Measurements from ENCODE around the gene HSPA6.
A peak's percentile ranks its signal among the peaks of the same experiment; 100 is the strongest.

Gene HSPA6

GRCh38 chr1:161494091-161494735, 30.1 kb upstream of the HSPA6 start:
- DNase-seq (ENCODE audit: insufficient read length) (no peak), FAIRE-seq (peak; percentile 53)
- TF ChIP-seq POLR2A (IDR thresholded peaks at IDR 0.05; ENCODE audit: low read depth, low read length) (no peak), POLR2AphosphoS5 (IDR thresholded peaks at IDR 0.05; ENCODE audit: low read depth, low read length) (no peak), TAF1 (IDR thresholded peaks at IDR 0.05; ENCODE audit: borderline replicate concordance, low read depth, low read length) (no peak)

GRCh38 chr1:161495490-161495889, 28.9 kb upstream of the HSPA6 start:
- DNase-seq (ENCODE audit: insufficient read length) (no peak), FAIRE-seq (no peak)
- TF ChIP-seq POLR2A (IDR thresholded peaks at IDR 0.05; ENCODE audit: low read depth, low read length) (no peak), TAF1 (IDR thresholded peaks at IDR 0.05; ENCODE audit: borderline replicate concordance, low read depth, low read length) (no peak), POLR2AphosphoS5 (IDR thresholded peaks at IDR 0.05; ENCODE audit: low read depth, low read length) (no peak)

DNA sequence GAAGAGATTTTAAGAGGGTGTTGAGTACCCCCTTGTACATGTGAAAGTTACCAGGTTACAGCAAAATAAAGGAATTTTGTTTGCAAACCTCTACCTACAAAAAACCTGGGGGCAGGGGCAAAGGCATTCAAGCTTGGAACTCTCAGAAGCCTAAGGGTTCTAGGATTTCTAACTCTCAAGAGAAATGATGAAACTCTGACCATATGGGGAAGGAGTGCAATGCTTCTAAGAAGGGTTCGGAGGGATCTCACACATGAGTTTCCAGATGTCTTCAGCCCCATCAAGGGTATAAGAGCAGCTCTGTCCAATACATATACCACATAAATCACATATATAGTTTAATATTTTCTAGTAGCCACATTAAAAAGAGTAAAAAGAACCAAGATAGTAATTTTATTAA, 26.4 kb upstream of the HSPA6 start:
- FAIRE-seq (no peak), DNase-seq (ENCODE audit: insufficient read length) (no peak)
- no peak for TF ChIP-seq TAF1 (IDR thresholded peaks at IDR 0.05; ENCODE audit: borderline replicate concordance, low read depth, low read length)
- TF ChIP-seq POLR2AphosphoS5 (IDR thresholded peaks at IDR 0.05; ENCODE audit: low read depth, low read length): no peak
- no peak for TF ChIP-seq POLR2A (IDR thresholded peaks at IDR 0.05; ENCODE audit: low read depth, low read length)

DNA sequence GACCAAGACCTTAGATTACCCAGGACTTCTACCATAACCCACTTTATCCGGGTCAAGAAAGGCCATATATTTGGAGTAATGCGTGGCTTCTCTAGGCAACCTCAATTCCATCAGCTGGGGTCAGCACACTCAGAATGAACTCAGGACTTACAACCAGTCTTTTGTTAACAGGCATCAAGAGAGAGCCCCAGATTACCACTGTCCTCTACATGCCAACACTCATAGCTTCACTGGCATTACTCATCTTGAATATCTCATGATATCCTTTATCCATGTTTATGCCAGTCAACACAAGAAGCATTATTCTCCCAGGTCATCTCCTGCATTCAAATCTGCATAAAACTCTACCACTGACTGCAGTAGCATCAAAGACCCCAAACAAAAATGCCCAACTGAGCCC, 25.7 kb upstream of the HSPA6 start:
- no peak for DNase-seq (ENCODE audit: insufficient read length)
- FAIRE-seq: no peak
- TF ChIP-seq TAF1 (IDR thresholded peaks at IDR 0.05; ENCODE audit: borderline replicate concordance, low read depth, low read length): no peak
- TF ChIP-seq POLR2AphosphoS5 (IDR thresholded peaks at IDR 0.05; ENCODE audit: low read depth, low read length): no peak
- no peak for TF ChIP-seq POLR2A (IDR thresholded peaks at IDR 0.05; ENCODE audit: low read depth, low read length)

GRCh38 chr1:161499099-161500039, 25.0 kb upstream of the HSPA6 start:
- TF ChIP-seq POLR2AphosphoS5 (IDR thresholded peaks at IDR 0.05; ENCODE audit: low read depth, low read length) (no peak), TAF1 (IDR thresholded peaks at IDR 0.05; ENCODE audit: borderline replicate concordance, low read depth, low read length) (no peak), POLR2A (IDR thresholded peaks at IDR 0.05; ENCODE audit: low read depth, low read length) (no peak)
- FAIRE-seq (peak; percentile 76), DNase-seq (ENCODE audit: insufficient read length) (no peak)

GRCh38 chr1:161501234-161501633, 23.1 kb upstream of the HSPA6 start:
- FAIRE-seq (no peak), DNase-seq (ENCODE audit: insufficient read length) (no peak)
- TF ChIP-seq POLR2AphosphoS5 (IDR thresholded peaks at IDR 0.05; ENCODE audit: low read depth, low read length) (no peak), TAF1 (IDR thresholded peaks at IDR 0.05; ENCODE audit: borderline replicate concordance, low read depth, low read length) (no peak), POLR2A (IDR thresholded peaks at IDR 0.05; ENCODE audit: low read depth, low read length) (no peak)

- DNase-seq (ENCODE audit: insufficient read length) (no peak), FAIRE-seq (no peak)
- TF ChIP-seq TAF1 (IDR thresholded peaks at IDR 0.05; ENCODE audit: borderline replicate concordance, low read depth, low read length) (no peak), POLR2AphosphoS5 (IDR thresholded peaks at IDR 0.05; ENCODE audit: low read depth, low read length) (no peak), POLR2A (IDR thresholded peaks at IDR 0.05; ENCODE audit: low read depth, low read length) (no peak)
These were observed 22.2 kb upstream of the HSPA6 start for GRCh38 chr1:161502181-161502580.

DNA sequence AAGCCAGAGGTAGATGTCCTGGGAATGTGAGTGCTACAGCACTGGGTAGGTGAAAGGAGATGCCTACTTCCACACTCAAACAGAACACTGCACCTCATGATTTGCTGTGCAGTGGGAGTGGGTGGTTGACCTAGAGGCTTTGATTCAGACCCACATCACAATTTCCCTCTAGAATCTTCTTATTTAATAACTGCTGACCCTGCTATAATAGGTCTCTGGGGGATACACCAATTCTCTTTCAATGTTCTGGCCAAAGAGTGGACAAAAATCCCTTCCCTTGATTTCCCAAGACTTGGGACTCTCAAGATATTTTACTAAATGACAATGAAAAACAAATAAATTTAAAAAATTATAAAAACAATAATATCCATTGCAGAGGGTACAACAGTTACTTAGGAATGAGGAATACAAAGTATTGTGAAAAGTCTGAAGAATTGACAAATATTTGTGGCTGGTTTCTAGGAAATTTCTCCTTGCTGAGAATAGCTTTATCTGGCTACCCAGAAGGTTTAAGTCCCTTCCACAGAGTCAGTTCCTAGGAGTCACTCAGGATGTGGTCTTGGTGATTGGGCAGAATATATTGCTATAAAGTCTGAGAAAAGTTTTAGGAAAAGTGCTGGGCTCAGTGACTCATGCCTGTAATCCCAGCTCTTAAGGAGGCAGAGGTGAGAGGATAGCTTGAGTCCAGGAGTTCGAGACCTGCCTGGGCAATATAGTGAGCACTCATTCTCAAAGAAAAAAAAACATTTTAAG, 21.5 kb upstream of the HSPA6 start:
- DNase-seq (ENCODE audit: insufficient read length) (no peak), FAIRE-seq (no peak)
- TF ChIP-seq TAF1 (IDR thresholded peaks at IDR 0.05; ENCODE audit: borderline replicate concordance, low read depth, low read length) (no peak), POLR2A (IDR thresholded peaks at IDR 0.05; ENCODE audit: low read depth, low read length) (no peak), POLR2AphosphoS5 (IDR thresholded peaks at IDR 0.05; ENCODE audit: low read depth, low read length) (no peak)

DNA sequence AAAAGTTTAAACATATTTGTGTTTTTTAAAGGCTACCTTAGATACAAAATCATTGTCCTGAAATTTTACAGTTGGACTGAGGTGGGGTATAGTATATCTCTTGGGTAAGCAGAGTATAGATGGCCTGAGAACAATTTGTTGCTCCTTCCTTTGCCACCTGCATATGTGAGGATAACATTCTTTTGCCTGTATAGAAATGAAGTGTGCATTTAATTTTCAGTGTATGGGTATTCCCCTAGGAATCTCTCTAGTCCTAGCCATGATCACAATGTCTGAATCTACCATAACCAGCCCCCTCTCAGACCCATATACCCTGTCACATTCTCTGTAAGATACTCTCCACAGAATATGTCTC, 21.0 kb upstream of the HSPA6 start:
- no peak for FAIRE-seq
- TF ChIP-seq TAF1 (IDR thresholded peaks at IDR 0.05; ENCODE audit: borderline replicate concordance, low read depth, low read length): no peak
- no peak for TF ChIP-seq POLR2A (IDR thresholded peaks at IDR 0.05; ENCODE audit: low read depth, low read length)
- TF ChIP-seq POLR2AphosphoS5 (IDR thresholded peaks at IDR 0.05; ENCODE audit: low read depth, low read length): no peak
- DNase-seq (ENCODE audit: insufficient read length): no peak

GRCh38 chr1:161505686-161506085, 18.7 kb upstream of the HSPA6 start:
- TF ChIP-seq TAF1 (IDR thresholded peaks at IDR 0.05; ENCODE audit: borderline replicate concordance, low read depth, low read length) (no peak), POLR2A (IDR thresholded peaks at IDR 0.05; ENCODE audit: low read depth, low read length) (no peak), POLR2AphosphoS5 (IDR thresholded peaks at IDR 0.05; ENCODE audit: low read depth, low read length) (no peak)
- DNase-seq (ENCODE audit: insufficient read length) (no peak), FAIRE-seq (no peak)

All from GM12892 (cell line).